HG03064 (cell line): ENCODE measurements around the gene C11orf54.
A peak's percentile ranks its signal among the peaks of the same experiment; 100 is the strongest.
"Not testable (repeated sequence)": the region's sequence is repeated elsewhere in the genome, so short reads cannot be mapped to it uniquely, and the experiment has no call there.

ENCODE experiments used
- ATAC-seq: cut with Tn5 transposase; IDR thresholded peaks from one replicate; pipeline ENCODE4 v1.9.1; 2021; ENCODE audit warnings: low read depth; ENCODE audit not compliant: unreplicated experiment

C11orf54 gene

DNA sequence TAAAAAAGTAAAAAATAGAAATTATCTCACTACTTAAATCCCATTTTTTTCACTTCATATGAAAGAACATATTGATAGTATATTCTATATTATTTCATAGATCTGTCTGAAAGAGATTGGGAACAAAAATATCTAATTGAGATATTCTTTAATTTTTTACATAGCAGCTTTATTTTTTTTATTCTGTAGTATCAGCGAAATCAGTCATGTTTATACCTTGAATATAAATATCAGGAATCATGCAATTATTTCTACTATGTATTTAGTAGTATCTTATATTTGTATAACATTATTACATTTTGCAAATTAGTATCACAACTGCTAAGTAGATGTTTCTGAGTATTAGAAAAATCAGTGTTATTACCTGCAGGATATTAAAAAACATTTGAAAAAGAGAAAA, 20.4 kb downstream of the C11orf54 start:
- no peak for ATAC-seq

DNA sequence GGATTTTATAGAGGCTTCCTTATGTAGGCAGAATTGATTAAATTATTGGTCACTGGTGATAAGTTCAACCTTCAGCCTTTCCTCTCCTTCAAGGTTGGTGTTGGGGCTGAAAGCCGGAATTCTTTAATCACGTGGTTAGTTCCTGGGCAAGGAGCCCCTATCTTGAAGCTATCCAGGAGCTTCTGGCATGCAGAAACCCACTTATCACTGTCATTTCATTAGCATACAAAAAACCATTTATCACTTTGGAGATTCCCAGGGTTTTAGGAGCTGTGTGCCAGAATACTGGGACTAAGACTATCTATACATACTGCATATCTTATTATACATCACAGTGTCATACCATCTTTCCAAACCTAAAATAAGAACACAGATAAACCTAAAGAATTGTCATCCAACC, 24.1 kb downstream of the C11orf54 start:
- no peak for ATAC-seq

DNA sequence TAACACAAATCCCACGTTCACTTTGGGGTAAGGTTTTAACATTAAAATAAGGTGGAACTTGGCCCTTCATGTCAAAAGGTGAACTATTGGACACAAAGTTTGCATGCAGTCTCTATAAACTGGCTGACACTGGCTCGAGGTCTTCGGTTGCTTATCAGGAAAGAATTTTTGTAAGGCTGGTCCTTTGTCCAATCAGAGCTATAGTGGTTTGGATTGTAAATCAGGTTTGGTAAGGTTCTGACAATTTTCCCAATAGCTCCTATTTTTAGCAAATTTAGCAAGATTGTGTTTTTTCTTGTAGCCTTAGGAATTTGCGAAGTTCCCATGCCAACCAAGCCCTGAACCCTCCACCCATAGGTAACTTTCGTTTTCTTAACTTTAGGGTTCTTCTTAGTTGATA, 25.0 kb downstream of the C11orf54 start:
- ATAC-seq, result no peak

DNA sequence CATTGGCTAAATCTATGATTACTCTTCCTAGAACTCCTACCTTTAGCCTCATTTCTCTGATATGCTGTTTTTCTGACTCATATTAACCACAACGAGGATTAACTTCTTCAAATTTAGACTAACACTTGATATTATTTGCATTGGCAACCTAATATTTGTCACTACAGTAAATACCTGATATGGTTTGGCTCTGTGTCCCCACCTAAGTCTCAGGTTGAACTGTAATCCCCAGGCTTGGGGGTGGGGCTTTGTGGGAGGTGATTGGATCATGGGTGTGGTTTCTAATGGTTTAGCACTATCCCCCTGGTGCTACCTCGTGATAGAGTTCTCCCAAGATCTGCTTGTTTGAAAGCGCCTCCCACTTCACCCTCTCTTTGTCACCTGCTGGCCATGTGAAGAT, 25.5 kb downstream of the C11orf54 start:
- ATAC-seq, result no peak

DNA sequence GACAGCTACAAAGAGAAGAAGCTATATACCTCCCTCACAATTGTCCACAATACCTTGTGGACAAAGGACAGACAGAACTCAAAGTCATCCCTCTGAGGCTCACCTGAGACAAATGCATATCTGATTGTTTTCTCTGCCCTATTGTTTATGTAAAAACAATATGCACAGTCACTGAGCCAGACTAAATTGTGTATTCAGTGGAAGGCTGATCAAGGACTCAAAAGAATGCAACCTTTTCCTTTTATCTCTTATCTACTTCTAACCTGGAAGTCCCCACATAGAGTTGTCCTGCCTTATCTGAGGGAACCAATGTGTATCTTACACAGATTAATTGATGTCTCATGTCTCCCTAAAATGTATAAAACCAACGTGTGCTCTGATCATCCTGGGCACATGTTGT, 28.7 kb downstream of the C11orf54 start:
- no peak for ATAC-seq

DNA sequence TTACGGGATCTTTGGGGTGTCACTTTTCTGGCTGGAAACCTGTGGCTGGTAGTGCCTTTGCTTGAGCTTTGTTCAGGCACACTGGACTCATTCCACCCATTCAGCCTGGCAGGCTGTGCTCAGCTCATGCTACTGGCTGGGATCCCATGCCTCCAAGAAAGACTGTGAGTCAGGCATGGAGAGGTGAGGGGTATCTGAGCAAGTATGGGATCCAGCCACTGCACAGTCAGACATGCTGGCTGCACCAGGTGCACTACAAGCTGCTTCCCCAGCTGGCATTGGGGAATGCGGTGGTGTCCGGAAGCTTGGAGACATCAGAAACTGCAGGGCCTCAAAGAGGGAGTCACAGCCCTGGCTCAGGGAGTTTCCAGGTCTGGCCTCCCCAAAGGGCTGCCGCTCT, 30.7 kb downstream of the C11orf54 start:
- ATAC-seq, result no peak

DNA sequence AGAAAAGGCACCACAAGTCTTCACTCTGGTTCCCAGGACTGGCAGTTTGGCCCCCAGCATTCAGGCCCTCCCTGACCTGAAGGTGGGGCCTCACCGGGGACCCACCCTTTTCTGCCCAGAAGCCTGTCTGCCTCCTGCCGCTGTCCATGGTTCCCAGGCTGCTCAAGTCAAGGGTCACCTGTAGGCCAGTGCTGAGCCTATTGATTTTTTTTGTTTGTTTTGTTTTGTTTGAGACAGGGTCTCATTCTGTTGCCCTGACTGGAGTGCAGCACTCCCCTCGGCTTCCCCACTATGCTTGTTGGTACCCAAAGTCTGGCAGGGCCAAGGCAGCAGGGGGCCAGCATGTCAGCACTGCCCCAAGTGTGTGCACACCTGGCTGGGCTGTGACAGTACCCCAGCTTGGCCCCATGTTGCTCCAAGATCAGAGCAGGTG, 31.6 kb downstream of the C11orf54 start:
- ATAC-seq, result no peak

DNA sequence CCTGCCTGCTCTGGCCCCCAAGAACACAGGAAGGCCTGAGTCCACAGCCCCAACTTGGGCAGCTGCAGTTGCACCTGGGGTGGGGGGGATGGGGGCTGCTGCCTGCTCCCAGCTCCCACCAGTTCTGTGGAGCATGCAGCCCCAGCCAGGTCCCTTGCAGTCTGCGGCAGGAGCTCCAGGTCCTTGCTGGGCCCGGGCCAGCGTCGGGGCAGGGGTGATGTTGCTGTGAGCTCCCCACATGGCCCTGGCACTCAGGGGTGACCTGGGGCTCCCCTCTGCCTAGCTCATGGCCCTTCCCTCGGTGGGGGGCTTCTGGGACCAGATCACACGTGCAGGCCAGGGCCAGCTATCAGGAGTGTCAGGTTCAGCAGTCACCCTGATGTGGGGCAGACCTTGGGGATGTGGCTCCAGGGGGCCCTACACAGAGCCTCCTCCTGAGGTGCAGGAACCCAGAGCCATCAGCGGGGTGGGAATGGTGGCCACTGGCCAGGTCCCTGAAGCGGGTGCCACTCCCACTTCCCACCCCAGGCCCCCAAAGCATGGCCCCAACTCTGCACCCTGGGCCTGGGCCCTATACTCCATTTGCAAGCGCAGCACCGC, 32.2 kb downstream of the C11orf54 start:
- no peak for ATAC-seq

DNA sequence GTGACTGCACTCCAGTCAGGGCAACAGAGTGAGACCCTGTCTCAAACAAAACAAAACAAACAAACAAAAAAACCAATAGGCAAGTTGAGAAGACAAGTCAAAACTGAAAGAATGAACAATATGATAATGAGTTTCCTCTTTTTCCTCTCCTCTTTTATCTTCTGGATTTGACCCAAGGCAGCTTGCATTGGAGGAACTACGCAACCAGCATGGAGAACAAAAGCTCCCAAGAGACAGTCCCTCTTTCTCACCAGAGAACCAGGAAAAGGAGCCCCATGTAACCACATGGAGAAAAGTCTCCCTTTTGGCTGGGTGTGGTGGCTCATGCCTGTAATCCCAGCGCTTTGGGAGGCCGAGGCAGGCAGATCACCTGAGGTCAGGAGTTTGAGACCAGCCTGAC, 33.1 kb downstream of the C11orf54 start:
- not testable (repeated sequence) for ATAC-seq

DNA sequence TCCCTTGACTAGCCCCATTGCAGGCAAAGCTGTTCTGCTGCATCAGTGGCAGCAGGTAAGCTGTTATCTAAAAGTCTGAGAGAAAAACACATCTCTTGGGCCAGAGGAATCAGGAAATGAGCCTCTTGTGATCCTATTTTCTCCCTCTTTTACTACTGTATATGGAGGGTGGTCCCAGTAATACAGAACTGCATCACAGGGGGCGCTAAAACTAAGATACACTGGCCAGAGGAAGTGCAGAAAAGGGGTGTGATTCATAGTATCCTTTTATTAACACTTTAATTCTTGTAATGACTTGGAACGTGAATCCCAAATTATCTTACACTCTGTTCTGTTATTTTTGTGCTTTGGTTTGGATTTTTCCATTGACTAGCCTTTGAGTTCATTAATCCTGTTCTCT, 33.8 kb downstream of the C11orf54 start:
- ATAC-seq, result no peak

DNA sequence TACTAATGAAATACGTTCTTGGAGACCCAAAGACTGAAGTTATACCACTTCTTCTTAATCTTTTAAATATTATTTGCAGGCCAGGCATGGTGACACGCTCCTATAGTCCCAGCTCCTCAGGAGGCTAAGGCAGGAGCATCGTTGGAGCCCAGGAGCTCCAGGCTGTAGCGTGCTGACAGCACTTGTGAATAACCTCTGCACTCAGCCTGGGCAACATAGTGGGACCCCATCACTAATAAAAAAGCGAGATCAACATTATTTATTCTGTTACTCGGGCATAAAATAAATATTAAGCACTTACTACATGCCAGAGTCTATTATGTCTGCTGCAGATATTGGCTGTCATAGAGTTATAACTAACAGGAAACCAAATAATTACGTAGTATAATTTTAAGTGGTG, 41.9 kb downstream of the C11orf54 start:
- no peak for ATAC-seq

DNA sequence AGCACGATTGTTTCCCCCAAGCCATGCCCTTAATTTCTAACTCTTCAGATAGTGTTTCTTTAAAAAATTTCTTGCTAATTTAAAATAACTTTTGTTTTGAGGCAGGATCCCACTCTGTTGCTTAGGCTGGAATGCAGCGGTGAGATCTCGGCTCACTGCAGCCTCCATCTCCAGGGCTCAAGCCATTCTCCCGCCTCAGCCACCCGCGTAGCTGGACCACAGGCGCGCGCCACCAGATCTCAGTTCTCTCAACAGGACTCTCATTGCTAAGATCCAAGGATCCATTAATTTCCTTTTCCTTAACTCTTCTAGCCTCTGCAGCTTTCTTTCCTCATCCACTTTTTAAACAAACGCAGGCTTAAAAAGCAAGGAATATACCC, 42.3 kb downstream of the C11orf54 start:
- ATAC-seq, result peak; percentile 47

DNA sequence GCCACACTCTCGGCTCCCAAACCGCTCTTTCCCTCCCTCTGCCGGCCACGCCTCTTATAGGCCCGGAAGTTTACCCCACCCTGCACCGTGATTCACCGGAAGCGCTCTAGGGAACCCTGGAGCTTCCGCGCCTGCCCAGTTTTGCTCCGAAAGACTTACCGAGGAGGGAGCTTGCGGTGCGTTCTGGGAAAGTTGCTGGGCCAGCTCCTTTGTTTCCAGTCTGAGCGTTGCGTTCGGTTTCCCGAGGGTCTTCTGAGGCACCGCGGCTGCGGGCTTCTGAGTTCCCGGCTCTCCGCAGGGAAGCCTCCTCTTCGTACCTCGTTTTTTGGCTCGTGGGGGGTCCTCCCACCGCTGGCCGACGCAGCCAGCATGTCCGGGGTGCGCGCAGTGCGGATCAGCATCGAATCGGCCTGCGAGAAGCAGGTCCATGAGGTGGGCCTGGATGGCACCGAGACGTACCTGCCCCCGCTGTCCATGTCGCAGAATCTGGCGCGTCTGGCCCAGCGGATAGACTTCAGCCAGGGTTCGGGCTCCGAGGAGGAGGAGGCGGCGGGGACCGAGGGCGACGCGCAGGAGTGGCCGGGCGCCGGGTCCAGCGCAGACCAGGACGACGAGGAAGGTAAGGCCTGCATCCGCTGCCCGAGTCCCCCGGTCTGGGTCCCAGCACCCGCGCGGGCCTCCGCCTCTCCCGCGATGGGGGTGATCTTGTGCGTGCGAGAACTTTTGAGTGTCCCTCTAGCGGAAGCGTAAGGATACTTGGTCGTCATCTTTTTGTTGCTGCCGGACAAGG, 42.9 kb downstream of the C11orf54 start, which contains the start of gene MED17:
TSS of gene MED17 (plus strand) at position 138 of the 790 bp plus-strand sequence. CDS start at position 370, 232 bp downstream.
- ATAC-seq, result peak; percentile 98

DNA sequence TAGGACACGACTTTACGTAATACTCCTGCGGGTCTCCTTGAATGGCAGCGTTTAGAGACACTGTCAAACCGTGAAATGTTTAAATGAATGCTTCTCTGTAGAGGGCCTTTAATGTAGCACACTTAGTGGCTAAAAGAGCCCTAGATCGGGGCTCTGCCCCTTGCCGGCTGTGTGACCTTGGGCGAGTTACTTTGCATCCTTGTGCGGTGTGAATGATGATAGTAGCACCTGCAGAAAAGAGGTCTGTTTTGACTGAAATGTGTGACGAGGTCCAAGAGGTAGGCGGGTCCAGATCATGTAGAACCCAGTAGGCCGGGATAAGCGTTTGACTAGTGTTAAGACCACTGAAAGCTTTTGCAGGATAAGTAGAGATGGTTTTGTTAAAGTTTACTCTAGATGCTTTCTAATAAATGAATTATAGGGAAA, 43.5 kb downstream of the C11orf54 start:
- peak; percentile 25 for ATAC-seq

DNA sequence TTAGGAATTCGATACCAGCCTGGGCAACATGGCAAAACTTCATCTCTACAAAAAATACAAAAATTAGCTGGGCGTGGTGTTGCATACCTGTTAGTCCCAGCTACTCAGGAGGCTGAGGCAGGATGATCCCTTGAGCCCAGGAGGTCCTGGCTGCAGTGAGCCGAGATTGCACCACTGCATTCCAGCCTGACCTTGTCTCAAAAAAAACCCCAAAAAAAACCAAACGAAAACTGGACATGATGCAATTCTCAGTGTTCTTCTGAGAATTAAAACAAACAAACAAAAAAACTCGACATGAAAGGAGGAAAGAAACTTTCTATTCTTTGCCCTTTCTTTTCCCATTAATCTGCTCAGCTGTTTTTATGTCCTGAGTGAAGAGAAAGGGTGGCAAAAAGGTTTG, 50.0 kb downstream of the C11orf54 start:
- no peak for ATAC-seq

DNA sequence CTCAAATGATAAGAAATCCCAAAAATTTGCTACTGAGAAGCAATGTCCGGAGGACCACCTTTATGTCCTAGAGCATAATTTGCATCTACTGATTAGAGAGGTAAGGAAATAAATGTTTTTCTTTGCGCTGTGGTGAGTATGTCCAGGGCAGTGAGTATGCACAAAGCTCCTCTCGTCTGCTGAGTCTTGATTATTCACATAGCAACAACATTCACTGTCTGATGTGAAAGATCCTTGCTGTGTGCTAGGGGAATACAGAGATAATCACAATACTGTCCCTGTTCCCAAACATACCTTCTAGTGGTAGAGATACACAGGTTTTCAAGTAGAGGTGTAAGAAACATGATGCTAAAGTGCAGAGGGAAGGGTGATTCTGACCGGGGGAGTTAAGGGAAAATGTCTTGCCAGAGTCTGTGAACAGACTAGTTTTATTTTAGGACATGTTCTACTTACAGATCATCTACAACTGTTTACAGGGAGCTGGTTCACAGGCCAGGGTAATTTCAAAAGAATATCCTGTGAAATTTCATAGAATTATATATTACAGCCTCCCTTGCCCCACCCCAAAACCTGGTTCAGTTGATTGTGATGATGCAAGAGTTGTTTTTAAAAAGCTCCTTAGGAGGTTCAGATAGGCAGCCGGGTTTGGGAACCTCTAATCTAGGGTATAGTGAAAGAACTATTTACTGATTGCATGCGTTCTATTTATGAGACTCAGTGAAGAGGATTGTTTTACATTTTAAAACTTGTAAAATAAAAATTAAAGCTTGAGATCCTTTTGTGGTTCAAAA, 55.2 kb downstream of the C11orf54 start:
- no peak for ATAC-seq

DNA sequence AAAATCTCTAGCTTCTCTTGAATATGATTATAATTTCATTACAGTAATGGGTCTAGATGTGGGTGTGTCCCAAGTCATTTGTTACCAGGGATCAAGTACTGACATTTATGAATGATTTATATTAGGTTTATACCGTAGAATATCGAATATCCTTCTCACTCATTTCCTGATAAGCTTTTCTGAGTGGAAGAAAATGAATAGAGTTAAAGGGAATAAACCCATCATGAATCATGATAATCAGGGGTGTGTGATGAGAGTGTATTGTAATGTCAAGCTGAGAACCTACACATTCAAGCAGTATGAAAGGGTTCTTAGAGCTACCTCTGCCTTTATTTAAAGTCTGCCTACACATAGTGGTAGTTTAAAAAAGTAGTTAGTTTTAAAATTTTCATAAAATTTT, 59.9 kb downstream of the C11orf54 start:
- ATAC-seq, result no peak

DNA sequence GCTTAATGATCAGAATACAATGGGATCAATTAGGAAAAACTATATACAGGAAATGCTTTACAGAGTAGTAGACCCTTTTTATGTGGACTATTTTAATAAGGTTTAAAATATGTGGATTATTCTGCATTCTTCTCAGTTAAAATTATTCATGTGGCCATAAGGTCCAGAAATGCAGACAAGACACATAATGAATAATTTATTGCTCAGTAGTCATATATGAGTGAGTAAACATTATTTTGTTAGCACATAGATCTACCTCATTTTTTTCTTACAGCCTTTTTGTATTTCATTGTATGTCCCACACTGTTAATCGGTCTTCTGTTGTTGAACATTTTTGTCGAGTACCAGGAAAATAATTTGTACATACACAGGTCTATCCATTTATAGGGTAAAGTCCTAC, 63.4 kb downstream of the C11orf54 start:
- no peak for ATAC-seq

DNA sequence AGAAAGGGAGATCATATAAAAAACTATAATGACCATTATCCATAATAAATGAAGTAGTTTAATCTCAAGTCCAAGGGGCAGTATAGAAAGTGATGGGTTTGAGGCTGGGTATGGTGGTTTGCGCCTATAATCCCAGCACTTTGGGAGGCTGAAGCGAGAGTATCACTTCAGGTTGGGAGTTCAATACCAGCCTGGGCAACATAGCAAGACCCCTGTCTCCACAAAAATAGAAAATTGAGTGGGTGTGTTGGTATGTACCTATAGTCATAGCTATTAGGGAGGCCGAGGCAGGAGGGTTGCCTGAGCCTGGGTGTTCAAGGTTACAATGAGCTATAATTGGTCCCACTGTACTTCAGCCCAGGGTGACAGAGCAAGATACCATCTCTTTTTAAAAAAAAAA, 66.5 kb downstream of the C11orf54 start:
- ATAC-seq, result no peak

DNA sequence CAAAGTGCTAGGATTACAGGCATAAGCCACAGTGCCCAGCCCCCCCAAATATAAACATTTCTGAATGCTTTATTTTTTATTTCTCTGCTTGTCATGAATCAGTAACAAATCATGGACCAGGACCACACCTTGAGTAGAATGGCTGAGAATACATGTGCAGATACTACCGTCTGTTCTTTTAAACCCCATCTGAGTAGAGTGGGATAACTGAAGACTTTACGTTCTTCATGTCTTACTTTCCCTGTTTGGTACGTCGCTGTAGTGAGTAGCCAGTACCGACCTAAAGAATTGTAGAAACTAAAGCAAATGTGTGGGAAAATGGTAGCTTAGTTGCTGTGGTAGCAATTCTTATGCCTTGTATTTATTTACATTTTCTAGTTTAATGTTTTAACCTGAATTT, 72.5 kb downstream of the C11orf54 start:
- ATAC-seq, result no peak
